ENCODE data around the gene GNB5.

GNB5 gene

GRCh38 chr15:52164631-52165265, 26.4 kb downstream of the GNB5 start:
- no peak for DNase-seq

DNA sequence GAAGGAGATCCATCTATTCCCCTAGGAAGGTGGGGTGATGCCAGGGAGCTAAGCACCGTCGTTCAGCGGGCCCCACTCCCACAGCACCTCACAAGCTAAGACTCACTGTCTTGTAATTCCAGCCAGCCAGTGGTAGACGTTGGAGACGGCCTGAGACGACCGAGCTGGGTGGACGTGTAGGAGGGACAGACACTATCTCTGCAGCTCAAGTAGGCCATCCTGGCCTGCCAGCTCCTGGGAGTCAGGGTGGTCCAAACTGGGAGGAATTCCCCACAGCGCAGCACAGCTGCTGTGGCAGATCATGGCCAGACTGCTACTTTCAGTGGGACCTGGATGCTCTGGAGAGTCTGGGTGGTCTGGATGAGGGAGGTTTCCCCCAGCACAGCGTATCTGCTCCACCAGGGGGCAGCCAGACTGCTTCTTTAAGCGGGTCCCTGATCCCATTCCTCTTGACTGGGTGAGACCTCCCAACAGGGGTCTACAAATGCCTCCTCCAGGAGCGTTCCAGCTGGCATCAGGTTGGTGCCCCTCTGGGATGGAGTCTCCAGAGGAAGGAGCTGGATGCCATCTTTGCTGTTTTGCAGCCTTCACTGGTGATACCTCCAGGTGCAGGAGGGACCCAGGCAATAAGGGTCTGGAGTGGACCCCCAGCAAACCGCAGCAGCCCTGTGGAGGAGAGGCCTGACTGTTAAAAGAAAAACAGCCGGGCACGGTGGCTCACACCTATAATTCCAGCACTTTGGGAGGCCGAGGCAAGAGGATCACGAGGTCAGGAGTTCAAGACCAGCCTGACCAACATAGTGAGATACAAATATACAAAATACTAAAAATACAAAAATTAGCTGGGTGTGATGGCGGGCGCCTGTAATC, 27.6 kb downstream of the GNB5 start:
- DNase-seq: peak; percentile 19

GRCh38 chr15:52162876-52163275, 28.3 kb downstream of the GNB5 start:
- DNase-seq: no peak

DNA sequence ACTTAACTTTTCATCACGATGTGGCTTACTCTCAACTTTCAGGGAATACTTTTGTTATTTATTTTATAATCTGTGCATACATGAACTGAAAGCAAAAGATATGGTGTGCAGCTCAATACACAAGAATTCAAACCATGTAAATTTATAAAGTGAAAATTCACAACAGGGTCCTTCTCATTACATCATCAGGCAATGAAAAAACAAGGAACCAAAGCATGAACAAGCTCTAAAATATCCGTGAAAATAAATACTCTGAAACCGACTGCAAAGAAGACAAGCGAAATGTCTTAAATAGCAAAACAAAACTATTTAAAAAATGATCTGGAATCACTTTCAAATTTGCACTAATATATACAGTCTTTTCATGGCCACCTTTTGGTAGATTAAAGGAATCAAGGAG, 28.9 kb downstream of the GNB5 start:
- no peak for DNase-seq

DNA sequence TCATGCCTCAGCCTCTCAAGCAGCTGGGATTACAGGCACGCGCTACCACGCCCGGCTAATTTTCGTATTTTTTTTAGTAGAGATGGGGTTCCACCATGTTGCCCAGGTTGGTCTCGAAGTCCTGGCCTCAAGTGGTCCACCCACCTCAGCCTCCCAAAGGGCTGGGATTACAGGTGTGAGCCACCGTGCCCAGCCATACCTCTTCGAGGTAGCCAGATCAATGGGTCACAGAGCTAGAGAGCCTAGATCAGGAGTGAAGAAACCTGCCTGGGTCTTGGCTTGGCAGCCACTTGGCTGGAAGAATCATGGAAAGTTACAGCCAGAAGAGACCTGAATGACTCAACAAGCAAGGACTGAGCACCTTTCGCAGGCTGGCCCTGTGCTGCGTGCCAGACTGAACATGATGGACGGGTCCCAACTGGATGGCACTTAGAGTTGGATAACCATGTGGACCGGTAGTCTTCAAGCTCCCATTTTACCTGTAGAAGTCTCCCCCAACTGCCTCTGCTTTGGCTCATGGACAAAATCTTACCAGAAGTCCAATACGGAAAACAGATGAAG, 29.7 kb downstream of the GNB5 start:
- DNase-seq: no peak

DNA sequence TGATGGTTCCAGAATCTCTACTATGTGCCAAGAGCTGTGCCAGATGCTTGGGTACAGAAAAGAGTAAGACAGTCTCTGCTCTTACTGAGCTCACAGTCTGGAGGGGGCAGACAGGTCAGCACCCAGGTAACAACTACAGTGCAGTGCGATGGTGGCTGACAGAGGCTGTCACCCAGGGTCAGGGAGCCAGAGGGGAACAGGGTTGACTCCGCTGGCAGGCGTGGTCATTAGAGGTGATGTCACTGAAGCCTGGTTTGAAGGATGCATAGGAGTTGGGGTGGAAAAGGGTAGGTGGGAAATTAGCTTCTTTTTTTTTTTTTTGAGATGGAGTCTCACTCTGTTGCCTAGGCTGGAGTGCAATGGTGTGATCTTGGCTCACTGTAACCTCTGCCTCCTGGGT, 31.5 kb downstream of the GNB5 start:
- DNase-seq: no peak

DNA sequence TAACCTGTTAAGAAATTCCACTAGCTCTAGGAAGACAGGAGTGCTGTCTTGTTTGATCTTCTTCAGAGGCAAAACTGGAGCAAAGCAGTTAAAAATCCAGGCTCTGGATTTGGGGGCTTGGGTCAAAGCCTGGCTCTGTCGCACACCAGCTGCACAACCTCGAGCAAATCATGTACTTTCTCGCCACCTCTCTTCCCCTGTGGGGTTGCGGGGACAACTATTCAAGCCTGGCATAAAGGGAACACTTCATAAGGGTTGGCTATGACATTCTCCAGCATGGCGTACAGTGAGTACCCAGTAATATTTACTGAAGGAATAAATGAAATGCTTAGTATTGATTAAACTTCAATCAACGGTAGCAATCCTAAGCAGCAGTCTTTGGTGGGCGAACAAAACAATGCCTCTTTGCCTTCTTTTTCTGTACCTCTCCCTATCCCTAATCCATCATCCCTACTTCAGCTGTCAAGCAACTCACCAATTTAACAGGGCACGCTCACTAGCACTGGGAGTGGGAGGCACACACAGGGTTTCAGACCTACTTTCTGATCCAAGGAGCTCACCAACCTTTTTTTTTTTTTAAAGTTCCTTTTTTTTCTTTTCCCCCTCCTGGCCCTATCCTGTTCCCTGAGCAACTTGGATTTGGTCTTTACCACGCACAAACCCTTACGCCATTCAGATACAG, 33.0 kb downstream of the GNB5 start:
- DNase-seq: no peak

DNA sequence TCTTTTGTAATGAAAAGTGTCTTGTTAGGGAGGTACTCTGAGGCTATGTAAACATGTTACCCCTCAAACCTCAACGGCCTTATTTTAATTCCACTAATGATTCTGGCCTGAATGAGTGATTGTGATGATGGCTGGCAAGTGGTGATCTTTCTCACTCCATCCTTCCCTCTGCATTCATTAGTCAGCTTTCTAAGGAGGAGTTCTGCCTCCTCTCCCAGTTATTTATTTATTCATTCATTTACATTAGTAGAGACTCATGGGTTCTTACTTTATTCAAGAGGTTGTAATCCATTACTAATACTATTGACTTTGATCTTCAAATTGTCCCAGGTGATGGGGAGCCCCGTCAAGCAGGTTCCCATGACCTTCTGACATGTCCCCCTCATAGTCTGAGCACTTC, 35.3 kb downstream of the GNB5 start:
- no peak for DNase-seq

- no peak for DNase-seq
Measured at GRCh38 chr15:52154896-52155865, 36.0 kb downstream of the GNB5 start.

- no peak for DNase-seq
Measured at GRCh38 chr15:52153900-52154895, 37.0 kb downstream of the GNB5 start.

- DNase-seq: no peak
Measured at GRCh38 chr15:52151353-52151752, 39.8 kb downstream of the GNB5 start.

DNA sequence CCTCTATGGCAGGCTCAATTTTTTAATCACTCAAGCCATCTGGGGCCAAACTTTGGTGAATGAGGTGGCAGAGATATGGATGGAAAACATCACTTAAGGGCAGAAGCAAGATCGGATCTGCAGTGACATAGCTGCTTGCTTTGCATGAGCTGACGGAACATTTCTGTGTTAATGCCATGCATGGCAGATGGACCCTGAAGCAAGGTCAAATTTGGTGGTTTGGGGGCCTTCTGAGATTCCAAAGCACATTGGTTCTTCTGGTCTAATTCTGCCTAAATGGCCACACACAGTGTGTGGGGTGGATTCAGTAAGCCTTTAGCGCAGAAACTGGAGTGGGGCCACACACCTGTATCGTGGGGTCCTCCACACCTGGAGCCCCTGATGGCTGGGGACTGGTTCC, 40.3 kb downstream of the GNB5 start:
- DNase-seq: no peak

GRCh38 chr15:52150043-52150825, 41.0 kb downstream of the GNB5 start:
- no peak for DNase-seq

- no peak for DNase-seq
Measured at GRCh38 chr15:52148403-52148802, 42.8 kb downstream of the GNB5 start.

DNA sequence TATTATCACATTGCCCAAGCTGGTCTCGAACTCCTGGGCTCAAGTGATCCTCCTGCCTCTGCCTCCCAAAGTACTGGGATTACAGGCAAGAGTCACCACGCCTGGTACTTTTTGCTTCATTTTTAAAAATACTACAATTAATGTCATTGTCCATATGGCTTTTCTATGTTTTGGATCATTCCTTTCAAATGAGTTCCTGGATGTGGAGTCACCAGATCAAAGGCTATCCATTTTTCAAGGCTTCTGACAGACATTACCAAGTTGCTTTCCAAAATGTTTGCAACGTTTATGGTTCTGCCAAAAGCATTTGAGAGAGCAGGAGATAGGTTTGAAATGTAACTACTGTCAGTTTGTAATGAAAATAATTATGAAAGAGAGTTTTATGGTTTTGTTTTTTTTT, 44.4 kb downstream of the GNB5 start:
- no peak for DNase-seq

- no peak for DNase-seq
Measured at GRCh38 chr15:52146261-52146660, 44.9 kb downstream of the GNB5 start.

DNA sequence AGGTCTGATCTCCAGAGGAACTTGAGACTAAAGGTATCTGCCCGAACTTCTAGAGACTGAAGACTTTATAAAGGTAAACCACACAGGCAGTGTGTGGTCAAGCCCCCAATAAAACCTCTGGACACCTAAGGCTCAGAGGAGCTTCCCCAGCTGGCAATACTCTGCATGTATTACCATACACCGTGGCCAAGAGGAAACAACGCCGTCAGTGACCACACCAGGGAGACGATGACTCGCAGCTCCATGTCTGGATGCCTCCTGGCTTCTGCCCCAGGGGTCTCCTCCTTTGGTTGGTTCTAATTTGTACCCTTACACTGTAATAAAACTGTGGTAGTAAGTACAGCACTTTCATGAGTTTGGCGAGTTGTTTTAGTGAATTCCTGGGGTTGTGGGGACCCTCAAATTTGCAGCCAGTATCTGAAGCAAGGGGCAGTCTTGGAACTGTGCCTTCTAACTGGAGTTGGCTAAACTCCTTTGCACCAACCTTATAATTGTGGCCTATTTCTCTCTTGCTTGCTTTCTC, 46.5 kb downstream of the GNB5 start:
- DNase-seq: no peak

GRCh38 chr15:52143873-52144272, 47.3 kb downstream of the GNB5 start:
- DNase-seq: no peak

DNA sequence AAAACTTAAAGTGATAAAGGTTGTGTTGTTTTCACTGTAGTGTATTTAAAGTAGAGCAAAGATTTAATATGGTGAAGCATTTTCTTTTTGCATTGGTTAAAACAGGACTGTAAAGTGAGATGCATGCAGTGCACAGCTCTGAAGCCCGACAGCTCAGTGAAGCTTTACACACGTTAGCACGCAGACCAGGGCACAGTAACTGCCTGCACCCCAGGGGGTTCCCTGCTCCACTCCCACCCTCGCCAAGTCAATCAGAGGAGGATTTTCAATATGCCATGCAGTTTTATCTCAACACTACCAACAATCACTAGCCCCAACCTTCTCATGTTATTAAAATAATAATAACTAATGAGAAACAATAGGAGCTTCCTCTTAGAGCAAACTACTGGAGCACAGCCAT, 50.5 kb downstream of the GNB5 start:
- no peak for DNase-seq
